GM23338 (cell line): Measurements from ENCODE around the gene CST9. TPM values are rescaled to one million over a fixed set of nuclear protein-coding genes. Genes with fewer than 3 reads are reported as not detected.

Source experiments
- ATAC-seq: fragments of 200-7000 bp; cut with Tn5 transposase; 3 replicates; pipeline ENCODE4 v1.9.1; 2020
- DNase-seq: peaks from one replicate; pipeline ENCODE4 v3.0.0-alpha.2; 2015; ENCODE audit warnings: low spot score
- H2AFZ ChIP-seq: fragments of 200-600 bp; sonication (generic); 2 replicates; pipeline ENCODE4 v1.8.0; 2016; ENCODE audit warnings: antibody characterized with exemption, mild to moderate bottlenecking, moderate library complexity
- H3F3A ChIP-seq: fragments of 200-600 bp; sonication (generic); replicated peaks from 2 replicates; pipeline ENCODE4 v1.8.0; 2017; ENCODE audit warnings: antibody characterized with exemption, mixed run types, low read depth
- H3K27ac ChIP-seq: fragments of 200-600 bp; sonication (generic); 2 replicates; pipeline ENCODE4 v1.6.1; 2016; ENCODE audit warnings: low read depth
- H3K27me3 ChIP-seq: fragments of 200-600 bp; sonication (generic); 2 replicates; pipeline ENCODE4 v1.8.0; 2016; ENCODE audit warnings: mild to moderate bottlenecking, mixed run types, moderate library complexity; ENCODE audit not compliant: insufficient read depth
- H3K36me3 ChIP-seq: fragments of 200-600 bp; sonication (generic); 2 replicates; pipeline ENCODE4 v1.8.0; 2016; ENCODE audit warnings: mild to moderate bottlenecking; ENCODE audit not compliant: insufficient read depth
- H3K4me1 ChIP-seq: fragments of 200-600 bp; sonication (generic); 2 replicates; pipeline ENCODE4 v1.8.0; 2016; ENCODE audit warnings: mild to moderate bottlenecking, moderate library complexity; ENCODE audit not compliant: insufficient read depth
- H3K4me2 ChIP-seq: fragments of 200-600 bp; sonication (generic); 2 replicates; pipeline ENCODE4 v1.7.1; 2017; ENCODE audit warnings: mixed run types
- H3K4me3 ChIP-seq: fragments of 200-600 bp; sonication (generic); 2 replicates; pipeline ENCODE4 v1.6.1; 2016; ENCODE audit warnings: mixed run types
- H3K79me2 ChIP-seq: fragments of 200-600 bp; sonication (generic); replicated peaks from 2 replicates; pipeline ENCODE4 v1.8.0; 2017; ENCODE audit warnings: mild to moderate bottlenecking; ENCODE audit not compliant: insufficient read depth
- H3K9me2 ChIP-seq: fragments of 200-600 bp; sonication (generic); 2 replicates; pipeline ENCODE4 v1.8.0; 2017; ENCODE audit not compliant: insufficient read depth
- H4K20me1 ChIP-seq: fragments of 200-600 bp; sonication (generic); replicated peaks from 2 replicates; pipeline ENCODE4 v1.8.0; 2017; ENCODE audit warnings: mild to moderate bottlenecking; ENCODE audit not compliant: insufficient read depth
- H3K27ac Mint-ChIP-seq: 2 replicates; pipeline ENCODE4 v1.8.0; 2020; ENCODE audit warnings: inconsistent platforms, mild to moderate bottlenecking, moderate library complexity, mixed read lengths
- H3K27me3 Mint-ChIP-seq: 3 replicates; pipeline ENCODE4 v1.8.0; 2022; ENCODE audit warnings: low read depth, mild to moderate bottlenecking, moderate library complexity, mixed read lengths, inconsistent platforms; ENCODE audit not compliant: insufficient read depth, poor library complexity
- H3K36me3 Mint-ChIP-seq: 3 replicates; pipeline ENCODE4 v1.8.0; 2021; ENCODE audit warnings: low read depth, mild to moderate bottlenecking, inconsistent platforms, moderate library complexity, mixed read lengths
- H3K4me1 Mint-ChIP-seq: 3 replicates; pipeline ENCODE4 v1.8.0; 2020; ENCODE audit warnings: mild to moderate bottlenecking, inconsistent platforms, mixed read lengths
- H3K4me3 Mint-ChIP-seq: 3 replicates; pipeline ENCODE4 v1.8.0; 2021; ENCODE audit warnings: moderate library complexity, mild to moderate bottlenecking, inconsistent platforms, mixed read lengths
- H3K9me3 Mint-ChIP-seq: 3 replicates; pipeline ENCODE4 v1.8.0; 2020; ENCODE audit warnings: moderate library complexity, mild to moderate bottlenecking, inconsistent platforms, mixed read lengths
- ETS1 ChIP-seq: IDR thresholded peaks from 2 replicates; pipeline ENCODE4 v1.6.1; 2016; ENCODE audit warnings: antibody characterized with exemption
- EZH2 ChIP-seq: fragments of 200-600 bp; sonication (generic); IDR thresholded peaks from one replicate; pipeline ENCODE4 v1.8.0; 2017; ENCODE audit warnings: antibody characterized with exemption, mild to moderate bottlenecking, low read depth; ENCODE audit not compliant: unreplicated experiment
- EZH2phosphoT487 ChIP-seq: fragments of 200-600 bp; sonication (generic); IDR thresholded peaks from one replicate; pipeline ENCODE4 v1.8.1; 2018; ENCODE audit warnings: antibody characterized with exemption; ENCODE audit not compliant: unreplicated experiment
- JUNB ChIP-seq: IDR thresholded peaks from one replicate; pipeline ENCODE4 v1.6.1; 2016; ENCODE audit warnings: antibody characterized with exemption; ENCODE audit not compliant: unreplicated experiment
- POLR2AphosphoS5 ChIP-seq: IDR thresholded peaks from 2 replicates; pipeline ENCODE4 v1.6.1; 2016; ENCODE audit warnings: antibody characterized with exemption, low read depth
- STAT1 ChIP-seq: IDR thresholded peaks from one replicate; pipeline ENCODE4 v1.6.1; 2016; ENCODE audit warnings: antibody characterized with exemption; ENCODE audit not compliant: unreplicated experiment
- ZNF114 ChIP-seq: fragments of 250-450 bp; sonication (Bioruptor Pico); IDR thresholded peaks from 2 replicates; pipeline ENCODE4 v1.5.0; 2020; ENCODE audit warnings: mild to moderate bottlenecking, moderate library complexity
- ZNF331 ChIP-seq: fragments of 250-450 bp; sonication (Bioruptor Pico); IDR thresholded peaks from 2 replicates; pipeline ENCODE4 v1.5.0; 2020; ENCODE audit warnings: low read depth, mild to moderate bottlenecking, moderate library complexity
- polyA plus RNA-seq: library from polyadenylated mRNA; unstranded; fragments of >200 nt; fragmentation: Nextera tagmentation; extraction: Ambion mirVana; gene quantifications from 2 replicates; pipeline ENCODE4 v1.2.1, GENCODE V29; 2016
- total RNA-seq: library from RNA; depleted of rRNA; stranded (reverse); fragments of >200 nt; shearing (Covaris generic); gene quantifications from 2 replicates; pipeline ENCODE4 v1.2.3, GENCODE V29; 2014
- TF ChIP-seq, protein P1 (sequence below): IDR thresholded peaks from one replicate; pipeline ENCODE4 v1.6.1; 2018; ENCODE audit warnings: antibody characterized with exemption; ENCODE audit not compliant: unreplicated experiment

Gene CST9
- total and polyA plus RNA-seq, 2 experiments from 2014 or later = not detected

- TF ChIP-seq, protein P1, sequence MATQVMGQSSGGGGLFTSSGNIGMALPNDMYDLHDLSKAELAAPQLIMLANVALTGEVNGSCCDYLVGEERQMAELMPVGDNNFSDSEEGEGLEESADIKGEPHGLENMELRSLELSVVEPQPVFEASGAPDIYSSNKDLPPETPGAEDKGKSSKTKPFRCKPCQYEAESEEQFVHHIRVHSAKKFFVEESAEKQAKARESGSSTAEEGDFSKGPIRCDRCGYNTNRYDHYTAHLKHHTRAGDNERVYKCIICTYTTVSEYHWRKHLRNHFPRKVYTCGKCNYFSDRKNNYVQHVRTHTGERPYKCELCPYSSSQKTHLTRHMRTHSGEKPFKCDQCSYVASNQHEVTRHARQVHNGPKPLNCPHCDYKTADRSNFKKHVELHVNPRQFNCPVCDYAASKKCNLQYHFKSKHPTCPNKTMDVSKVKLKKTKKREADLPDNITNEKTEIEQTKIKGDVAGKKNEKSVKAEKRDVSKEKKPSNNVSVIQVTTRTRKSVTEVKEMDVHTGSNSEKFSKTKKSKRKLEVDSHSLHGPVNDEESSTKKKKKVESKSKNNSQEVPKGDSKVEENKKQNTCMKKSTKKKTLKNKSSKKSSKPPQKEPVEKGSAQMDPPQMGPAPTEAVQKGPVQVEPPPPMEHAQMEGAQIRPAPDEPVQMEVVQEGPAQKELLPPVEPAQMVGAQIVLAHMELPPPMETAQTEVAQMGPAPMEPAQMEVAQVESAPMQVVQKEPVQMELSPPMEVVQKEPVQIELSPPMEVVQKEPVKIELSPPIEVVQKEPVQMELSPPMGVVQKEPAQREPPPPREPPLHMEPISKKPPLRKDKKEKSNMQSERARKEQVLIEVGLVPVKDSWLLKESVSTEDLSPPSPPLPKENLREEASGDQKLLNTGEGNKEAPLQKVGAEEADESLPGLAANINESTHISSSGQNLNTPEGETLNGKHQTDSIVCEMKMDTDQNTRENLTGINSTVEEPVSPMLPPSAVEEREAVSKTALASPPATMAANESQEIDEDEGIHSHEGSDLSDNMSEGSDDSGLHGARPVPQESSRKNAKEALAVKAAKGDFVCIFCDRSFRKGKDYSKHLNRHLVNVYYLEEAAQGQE = no peak
Observed at GRCh38 chr20:23647346-23647745, 41.6 kb upstream of the CST9 start (continued).

DNA sequence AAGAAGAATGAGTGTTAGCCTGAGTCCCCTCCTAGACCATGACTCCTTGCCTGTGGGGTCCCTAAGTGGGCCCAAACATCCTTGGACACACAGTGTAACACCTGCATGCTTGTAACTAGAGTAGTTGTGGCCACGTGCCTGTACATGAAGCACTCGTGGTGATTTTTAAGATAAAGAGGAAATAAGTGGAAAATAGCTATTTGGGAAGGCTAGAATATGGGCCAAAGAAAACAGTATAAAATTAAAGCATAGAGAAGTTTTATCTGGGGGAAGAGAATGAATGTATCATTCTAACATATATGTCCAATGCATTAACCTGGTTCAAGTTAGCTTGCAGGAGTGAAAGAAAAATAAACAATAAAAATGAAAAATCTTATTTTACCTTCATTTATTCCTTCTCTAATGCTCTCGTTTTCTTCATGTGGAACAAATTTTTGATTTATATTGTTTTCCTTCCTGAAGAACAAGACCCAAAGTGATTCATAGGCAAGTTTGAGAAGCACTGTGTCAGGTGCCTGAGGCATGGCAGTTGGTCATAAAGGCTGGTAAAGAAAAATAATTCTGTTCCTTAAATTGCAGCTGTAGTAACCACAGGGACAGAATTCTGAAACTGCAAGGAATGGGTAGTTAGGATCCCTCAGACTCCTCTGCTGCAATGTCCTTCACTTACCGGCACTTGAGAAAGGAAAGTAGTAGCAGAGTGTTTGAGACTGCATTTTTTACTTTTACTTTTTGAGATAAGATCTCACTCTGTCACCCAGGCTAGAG lies 40.6 kb upstream of the CST9 start:
- ATAC-seq (no peak), DNase-seq (no peak)
- TF ChIP-seq EZH2phosphoT487 (no peak), ETS1 (no peak), STAT1 (no peak), POLR2AphosphoS5 (no peak), JUNB (no peak), ZNF331 (no peak), EZH2 (no peak), ZNF114 (no peak)
- TF ChIP-seq, protein P1 = no peak

More for the DNA sequence above, 40.6 kb upstream of the CST9 start:
- Histone ChIP-seq H3K27ac (no peak overlapping the region), H3K27me3 (no peaks in the 10 kb centered on the region), H3K4me1 (no peaks in the 10 kb centered on the region; the same call in 1 of the 2 replicates), H3K36me3 (no peaks in the 10 kb centered on the region), H3K4me3 (no peak overlapping the region), H3K4me2 (no peak overlapping the region), H3K9me2 (no peaks in the 10 kb centered on the region; the same call in 1 of the 2 replicates), H3F3A (no peaks in the 10 kb centered on the region), H3K79me2 (no peaks in the 10 kb centered on the region), H4K20me1 (no peaks in the 10 kb centered on the region), H2AFZ (no peak overlapping the region)
- no peaks in the 10 kb centered on the region for H3K36me3 Mint-ChIP-seq
- no peaks in the 10 kb centered on the region for H3K9me3 Mint-ChIP-seq
- H3K27me3 Mint-ChIP-seq = peaks cover 5% of the 10 kb centered on the region
- H3K27ac Mint-ChIP-seq = no peak overlapping the region
- no peak overlapping the region for H3K4me3 Mint-ChIP-seq
- peaks cover 2% of the 10 kb centered on the region; the same call in 2 of the 3 replicates for H3K4me1 Mint-ChIP-seq
